HepG2 (cell line): ENCODE results near the gene CD276. TPM values are rescaled to one million over a fixed set of nuclear protein-coding genes. Genes with fewer than 3 reads are reported as not detected.

Source experiments
- ATAC-seq: fragments of 200-7000 bp; cut with Tn5 transposase; 3 replicates; pipeline ENCODE4 v1.9.1; 2020; ENCODE audit warnings: mild to moderate bottlenecking, moderate library complexity
- BruUV-seq: library from RNA; stranded (reverse); fragments of 400-500 nt; replicated peaks from 2 replicates; lab custom pipeline; 2021; lab: Mats Ljungman, UMichigan
- CTCF ChIA-PET: fragments of 300-600 bp; formaldehyde crosslinking; extraction: SDS; loops from one replicate; lab custom pipeline; 2021; ENCODE audit warnings: low total read pairs, inconsistent platforms, low intra/inter-chr PET ratio; lab: Yijun Ruan, JAX
- POLR2A ChIA-PET: fragments of 350-600 bp; sonication (Branson Sonifier 250); formaldehyde crosslinking; loops from one replicate; lab custom pipeline; 2020; ENCODE audit warnings: antibody characterized with exemption, inconsistent platforms; lab: Yijun Ruan, JAX
- DNase-seq: peaks from one replicate; pipeline ENCODE4 v3.0.0-alpha.2; 2015; ENCODE audit warnings: low spot score
- FAIRE-seq: peaks from 3 replicates; lab custom pipeline; 2011; peaks lifted over from hg19 to GRCh38; lab: Jason Lieb, UNC
- H2AFZ ChIP-seq: one replicate; pipeline ENCODE4 v1.6.1; 2011; ENCODE audit warnings: low read length, inconsistent platforms
- H3K27ac ChIP-seq: fragments of 300-600 bp; 3 replicates; pipeline ENCODE4 v1.8.0; 2011; ENCODE audit warnings: mixed run types, mild to moderate bottlenecking, mixed read lengths, low read length, inconsistent platforms; ENCODE audit not compliant: insufficient read depth; ENCODE audit errors: extremely low read length
- H3K27me3 ChIP-seq, 2 experiments: fragments of 200-600 bp in 1 of 2; 2 replicates in 1 of 2; 3 replicates in 1 of 2; pipeline versions ENCODE4 v1.6.0 to v1.8.0; 2011; ENCODE audit warnings: low read length in 2 of 2, mild to moderate bottlenecking in 2 of 2, moderate library complexity in 2 of 2, inconsistent platforms in 1 of 2; ENCODE audit not compliant: insufficient read depth in 2 of 2, control insufficient read depth in 1 of 2
- H3K36me3 ChIP-seq, 2 experiments: fragments of 200-600 bp in 1 of 2; replicated peaks in 1 of 2; 2 replicates in 1 of 2; 3 replicates in 1 of 2; pipeline versions ENCODE4 v1.5.1 to v1.8.0; 2011; ENCODE audit warnings: low read length in 2 of 2, inconsistent platforms in 1 of 2; ENCODE audit not compliant: insufficient read depth in 2 of 2, control insufficient read depth in 1 of 2
- H3K4me1 ChIP-seq: 2 replicates; pipeline ENCODE4 v1.5.1; 2012; ENCODE audit warnings: low read length, inconsistent platforms; ENCODE audit not compliant: insufficient read depth
- H3K4me2 ChIP-seq: 2 replicates; pipeline ENCODE4 v1.6.0; 2011; ENCODE audit warnings: low read depth, low read length, inconsistent platforms
- H3K4me3 ChIP-seq, 3 experiments: fragments of 200-600 bp in 1 of 3; sonication (generic), shearing (Covaris generic) in 1 of 3; replicated peaks in 1 of 3; 2 replicates each; pipeline ENCODE4 v1.5.1; 2011 to 2016; ENCODE audit warnings: low read length in 3 of 3, inconsistent platforms in 2 of 3, low read depth in 2 of 3, mild to moderate bottlenecking in 2 of 3, control low read depth in 1 of 3, mixed read lengths in 1 of 3; ENCODE audit not compliant: insufficient read depth in 1 of 3
- H3K79me2 ChIP-seq: one replicate; pipeline ENCODE4 v1.6.1; 2011; ENCODE audit warnings: low read length, inconsistent platforms; ENCODE audit not compliant: insufficient read depth
- H3K9ac ChIP-seq: 2 replicates; pipeline ENCODE4 v1.6.0; 2011; ENCODE audit warnings: mild to moderate bottlenecking, low read depth, low read length, inconsistent platforms; ENCODE audit not compliant: insufficient read depth
- H3K9me3 ChIP-seq: 2 replicates; pipeline ENCODE4 v1.5.1; 2012; ENCODE audit warnings: mild to moderate bottlenecking, low read length
- H4K20me1 ChIP-seq: 2 replicates; pipeline ENCODE4 v1.6.0; 2011; ENCODE audit warnings: inconsistent platforms, mild to moderate bottlenecking, low read length, moderate library complexity; ENCODE audit not compliant: insufficient read depth
- POLR2AphosphoS5 ChIP-seq: IDR thresholded peaks from 2 replicates; pipeline ENCODE4 v1.6.1; 2012; ENCODE audit warnings: low read depth, low read length
- TOPORS ChIP-seq: sonication (generic); formaldehyde crosslinking; IDR thresholded peaks from 2 replicates; pipeline ENCODE4 v1.8.0; 2023; ENCODE audit warnings: mild to moderate bottlenecking, missing genetic modification reagents
- ZBTB20 ChIP-seq: sonication (generic); formaldehyde crosslinking; IDR thresholded peaks from 2 replicates; pipeline ENCODE4 v1.8.1; 2023; ENCODE audit warnings: missing genetic modification reagents, low read depth, mild to moderate bottlenecking, borderline replicate concordance
- ZNF629 ChIP-seq: sonication (generic); formaldehyde crosslinking; conservative IDR thresholded peaks from 2 replicates; pipeline ENCODE4 v1.5.0; 2020; ENCODE audit warnings: missing genetic modification reagents
- ZSCAN30 ChIP-seq: sonication (generic); formaldehyde crosslinking; IDR thresholded peaks from 2 replicates; pipeline ENCODE4 v1.5.0; 2020; ENCODE audit warnings: mild to moderate bottlenecking, missing genetic modification reagents
- WGBS: methylation state at CpG from one replicate; pipeline ENCODE4 v1.1.6; 2017; ENCODE audit warnings: low lambda C conversion rate; 5-methylcytosine and 5-hydroxymethylcytosine counted together
- in situ Hi-C: cut with HindIII; loops from 2 replicates; pipeline ENCODE4 v1.10.0; 2017; ENCODE audit warnings: low pct_unique_long_range_greater_than_20kb; ENCODE audit not compliant: extremely low pct_ligation_motif_present
- intact Hi-C: fragments of 100-400 bp; cut with micrococcal nuclease; formaldehyde crosslinking; loops from one replicate; pipeline ENCODE4 v1.10.0; 2022; ENCODE audit not compliant: unreplicated experiment
- polyA plus RNA-seq, 8 experiments: library from polyadenylated mRNA; depleted of rRNA in 3 of 8; stranded (reverse) in 7 of 8; unstranded in 1 of 8; fragments of >200 nt; fragmentation: Illumina TruSeq in 4 of 8; extraction: Trizol in 4 of 8; gene quantifications; 2 replicates each; pipeline versions ENCODE4 v1.2.1 to v1.2.3, GENCODE V29; 2011 to 2016; ENCODE audit warnings: low read depth in 4 of 8, missing spikeins in 1 of 8, mixed read lengths in 1 of 8; ENCODE audit not compliant: insufficient read depth in 1 of 8
- total RNA-seq, 5 experiments: library from RNA; depleted of rRNA; stranded (reverse); fragments of >200 nt; fragmentation: Illumina TruSeq; extraction: Trizol; gene quantifications; 2 replicates each; pipeline ENCODE4 v1.2.3, GENCODE V29; 2016; ENCODE audit warnings: low read depth in 1 of 5
- TF ChIP-seq, protein P1 (sequence below): sonication (generic); formaldehyde crosslinking; IDR thresholded peaks from 2 replicates; pipeline ENCODE4 v1.9.0; 2021; ENCODE audit warnings: missing genetic modification reagents, borderline replicate concordance
- TF ChIP-seq, protein P2 (sequence below): sonication (generic); formaldehyde crosslinking; IDR thresholded peaks from 2 replicates; pipeline ENCODE4 v1.4.0; 2020; ENCODE audit warnings: missing genetic modification reagents
- TF ChIP-seq, protein P3 (sequence below): sonication (generic); formaldehyde crosslinking; IDR thresholded peaks from 2 replicates; pipeline ENCODE4 v1.8.1; 2023; ENCODE audit warnings: mild to moderate bottlenecking, inconsistent platforms, moderate library complexity, missing genetic modification reagents, borderline replicate concordance

Gene CD276
- total and polyA plus RNA-seq, 2 of the 13 experiments (the other 11 are each of a cell fraction or from before 2014, with no cell fraction given): 24.6 to 55.2 TPM

DNA sequence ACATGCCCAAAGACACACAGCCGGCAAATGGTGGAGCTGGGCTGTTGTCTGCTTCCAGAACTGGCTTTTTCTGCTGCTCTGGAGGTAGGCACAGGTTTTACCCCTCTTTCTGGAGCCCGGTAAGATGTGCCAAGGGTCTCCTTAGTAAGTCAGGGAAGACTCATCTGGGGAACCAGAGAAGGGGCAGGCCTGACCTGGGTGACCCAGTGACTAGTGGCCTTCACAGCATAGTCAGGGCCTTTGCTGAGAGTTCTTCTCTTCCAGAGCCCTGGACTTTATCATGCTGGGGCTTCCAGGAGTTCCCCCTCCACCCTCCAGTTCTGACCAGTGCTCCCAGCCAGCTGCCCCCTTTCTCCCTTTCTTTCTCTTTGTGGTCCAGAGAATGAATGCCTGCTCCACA lies 3.2 kb downstream of the CD276 start (continued):
- TF ChIP-seq, protein P1, sequence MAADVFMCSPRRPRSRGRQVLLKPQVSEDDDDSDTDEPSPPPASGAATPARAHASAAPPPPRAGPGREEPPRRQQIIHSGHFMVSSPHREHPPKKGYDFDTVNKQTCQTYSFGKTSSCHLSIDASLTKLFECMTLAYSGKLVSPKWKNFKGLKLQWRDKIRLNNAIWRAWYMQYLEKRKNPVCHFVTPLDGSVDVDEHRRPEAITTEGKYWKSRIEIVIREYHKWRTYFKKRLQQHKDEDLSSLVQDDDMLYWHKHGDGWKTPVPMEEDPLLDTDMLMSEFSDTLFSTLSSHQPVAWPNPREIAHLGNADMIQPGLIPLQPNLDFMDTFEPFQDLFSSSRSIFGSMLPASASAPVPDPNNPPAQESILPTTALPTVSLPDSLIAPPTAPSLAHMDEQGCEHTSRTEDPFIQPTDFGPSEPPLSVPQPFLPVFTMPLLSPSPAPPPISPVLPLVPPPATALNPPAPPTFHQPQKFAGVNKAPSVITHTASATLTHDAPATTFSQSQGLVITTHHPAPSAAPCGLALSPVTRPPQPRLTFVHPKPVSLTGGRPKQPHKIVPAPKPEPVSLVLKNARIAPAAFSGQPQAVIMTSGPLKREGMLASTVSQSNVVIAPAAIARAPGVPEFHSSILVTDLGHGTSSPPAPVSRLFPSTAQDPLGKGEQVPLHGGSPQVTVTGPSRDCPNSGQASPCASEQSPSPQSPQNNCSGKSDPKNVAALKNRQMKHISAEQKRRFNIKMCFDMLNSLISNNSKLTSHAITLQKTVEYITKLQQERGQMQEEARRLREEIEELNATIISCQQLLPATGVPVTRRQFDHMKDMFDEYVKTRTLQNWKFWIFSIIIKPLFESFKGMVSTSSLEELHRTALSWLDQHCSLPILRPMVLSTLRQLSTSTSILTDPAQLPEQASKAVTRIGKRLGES: no peak

DNA sequence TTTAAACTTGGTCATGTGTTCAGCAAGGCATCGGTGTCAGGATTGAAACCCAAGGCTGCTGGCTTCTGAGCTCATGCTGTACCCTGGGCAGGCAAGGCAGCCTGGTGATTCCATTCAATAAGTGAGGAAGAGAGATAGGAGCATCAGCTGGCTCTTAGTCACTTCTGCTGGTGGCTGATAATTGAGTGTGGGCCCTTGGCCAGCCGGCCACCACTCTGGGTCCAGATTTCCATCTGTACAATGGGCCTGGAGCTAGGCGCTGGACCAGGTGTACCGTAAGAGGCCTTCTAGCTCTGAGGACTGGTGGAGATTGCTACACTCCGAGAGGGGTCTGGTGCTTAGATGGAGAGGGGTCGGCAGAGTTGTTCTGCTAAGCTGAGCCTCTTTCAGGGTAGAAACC lies 4.3 kb downstream of the CD276 start:
- Histone ChIP-seq H3K9me3 (no peaks in the 10 kb centered on the region), H4K20me1 (peaks cover 12% of the 10 kb centered on the region), H3K27me3 (no peaks in the 10 kb centered on the region), H3K27ac (no peak overlapping the region), H3K36me3 (peaks cover 2 to 7% of the 10 kb centered on the region in 2 experiments; a peak in 1 of 5 replicates), H3K4me2 (no peak overlapping the region), H3K4me3 (no peak overlapping the region), H3K4me1 (peaks cover 53% of the 10 kb centered on the region), H3K79me2 (peaks cover 63% of the 10 kb centered on the region), H2AFZ (no peak overlapping the region), H3K9ac (no peak overlapping the region)
- in situ Hi-C loops (no loop called here), intact Hi-C loops (loop anchor here (5.0 kb wide), 1 partner anchor 51 kb away; no protein-coding TSS in a partner anchor)
- TF ChIP-seq, protein P2, sequence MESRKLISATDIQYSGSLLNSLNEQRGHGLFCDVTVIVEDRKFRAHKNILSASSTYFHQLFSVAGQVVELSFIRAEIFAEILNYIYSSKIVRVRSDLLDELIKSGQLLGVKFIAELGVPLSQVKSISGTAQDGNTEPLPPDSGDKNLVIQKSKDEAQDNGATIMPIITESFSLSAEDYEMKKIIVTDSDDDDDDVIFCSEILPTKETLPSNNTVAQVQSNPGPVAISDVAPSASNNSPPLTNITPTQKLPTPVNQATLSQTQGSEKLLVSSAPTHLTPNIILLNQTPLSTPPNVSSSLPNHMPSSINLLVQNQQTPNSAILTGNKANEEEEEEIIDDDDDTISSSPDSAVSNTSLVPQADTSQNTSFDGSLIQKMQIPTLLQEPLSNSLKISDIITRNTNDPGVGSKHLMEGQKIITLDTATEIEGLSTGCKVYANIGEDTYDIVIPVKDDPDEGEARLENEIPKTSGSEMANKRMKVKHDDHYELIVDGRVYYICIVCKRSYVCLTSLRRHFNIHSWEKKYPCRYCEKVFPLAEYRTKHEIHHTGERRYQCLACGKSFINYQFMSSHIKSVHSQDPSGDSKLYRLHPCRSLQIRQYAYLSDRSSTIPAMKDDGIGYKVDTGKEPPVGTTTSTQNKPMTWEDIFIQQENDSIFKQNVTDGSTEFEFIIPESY (CRISPR knock-in tag): 0 out of 2 replicates have a peak, but pooled peaks have one; percentile 39
- TF ChIP-seq ZBTB20 (CRISPR knock-in tag) (no peak), ZNF629 (CRISPR knock-in tag) (0 out of 2 replicates have a peak, but pooled peaks have one; percentile 27), ZSCAN30 (no peak), POLR2AphosphoS5 (no peak), TOPORS (no peak)
- TF ChIP-seq, protein P3, sequence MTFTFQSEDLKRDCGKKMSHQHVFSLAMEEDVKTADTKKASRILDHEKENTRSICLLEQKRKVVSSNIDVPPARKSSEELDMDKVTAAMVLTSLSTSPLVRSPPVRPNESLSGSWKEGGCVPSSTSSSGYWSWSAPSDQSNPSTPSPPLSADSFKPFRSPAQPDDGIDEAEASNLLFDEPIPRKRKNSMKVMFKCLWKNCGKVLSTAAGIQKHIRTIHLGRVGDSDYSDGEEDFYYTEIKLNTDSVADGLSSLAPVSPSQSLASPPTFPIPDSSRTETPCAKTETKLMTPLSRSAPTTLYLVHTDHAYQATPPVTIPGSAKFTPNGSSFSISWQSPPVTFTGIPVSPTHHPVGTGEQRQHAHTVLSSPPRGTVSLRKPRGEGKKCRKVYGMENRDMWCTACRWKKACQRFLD: no peak
- ChIA-PET CTCF (interaction anchor here (1.4 kb wide), 1 partner anchor 12 kb away, joined by 3 read pairs; no protein-coding TSS in a partner anchor), POLR2A (interaction anchor here (1.3 kb wide), 1 partner anchor 55 kb away, joined by 4 read pairs; the partner anchor contains the start of gene NPTN)
- BruUV-seq: no TSS peak
- ATAC-seq (no peak), FAIRE-seq (no peak), DNase-seq (no peak)
- 97% methylated on average over 5 of the region's 6 CpGs for WGBS
